IMR-90 (cell line): ENCODE results near the gene CHRNB1. TPM values are rescaled to one million over a fixed set of nuclear protein-coding genes. Genes with fewer than 3 reads are reported as not detected.
A peak's percentile ranks its signal among the peaks of the same experiment; 100 is the strongest.

Source experiments
- ATAC-seq: fragments of 200-7000 bp; cut with Tn5 transposase; 2 replicates; pipeline ENCODE4 v1.9.1; 2020; ENCODE audit warnings: low read depth, mild to moderate bottlenecking, moderate library complexity
- BruUV-seq: library from RNA; stranded (reverse); fragments of 400-500 nt; replicated peaks from 2 replicates; lab custom pipeline; 2021; lab: Mats Ljungman, UMichigan
- CTCF ChIA-PET: fragments of 300-600 bp; formaldehyde crosslinking; extraction: SDS; loops from one replicate; lab custom pipeline; 2021; ENCODE audit warnings: antibody characterized with exemption; lab: Yijun Ruan, JAX
- POLR2A ChIA-PET: fragments of 300-600 bp; sonication (Branson Sonifier 250); formaldehyde crosslinking; loops from one replicate; lab custom pipeline; 2022; ENCODE audit warnings: antibody characterized with exemption; ENCODE audit not compliant: unreplicated experiment; lab: Charles Lee
- DNase-seq: peaks from one replicate; pipeline ENCODE4 v3.0.0; 2013
- H2AFZ ChIP-seq: replicated peaks from 2 replicates; pipeline ENCODE3; 2013; ENCODE audit warnings: low read length, mild to moderate bottlenecking; ENCODE audit not compliant: poor library complexity
- H2AK5ac ChIP-seq: 2 replicates; pipeline ENCODE4 v1.6.1; 2013; ENCODE audit warnings: low read depth, low read length, inconsistent platforms
- H2AK9ac ChIP-seq: replicated peaks from 2 replicates; pipeline ENCODE3; 2013; ENCODE audit warnings: mild to moderate bottlenecking, low read depth, low read length, moderate library complexity; ENCODE audit not compliant: poor library complexity
- H2BK120ac ChIP-seq: 2 replicates; pipeline ENCODE4 v1.6.1; 2013; ENCODE audit warnings: low read depth, low read length, inconsistent platforms
- H2BK15ac ChIP-seq: 3 replicates; pipeline ENCODE4 v1.6.1; 2013; ENCODE audit warnings: low read depth, low read length, inconsistent platforms
- H2BK20ac ChIP-seq: 2 replicates; pipeline ENCODE4 v1.6.1; 2013; ENCODE audit warnings: low read depth, mild to moderate bottlenecking, inconsistent platforms, low read length, moderate library complexity
- H2BK5ac ChIP-seq: 2 replicates; pipeline ENCODE4 v1.6.1; 2013; ENCODE audit warnings: mild to moderate bottlenecking, low read depth, low read length, inconsistent platforms; ENCODE audit not compliant: poor library complexity, severe bottlenecking
- H3K14ac ChIP-seq: replicated peaks from 2 replicates; pipeline ENCODE4 v1.6.1; 2013; ENCODE audit warnings: low read depth, low read length, inconsistent platforms
- H3K18ac ChIP-seq: 2 replicates; pipeline ENCODE4 v1.6.1; 2013; ENCODE audit warnings: low read depth, low read length, control low read depth
- H3K23ac ChIP-seq: 2 replicates; pipeline ENCODE4 v1.6.1; 2013; ENCODE audit warnings: low read depth, low read length, inconsistent platforms
- H3K27ac ChIP-seq: 2 replicates; pipeline ENCODE4 v1.5.1; 2013; ENCODE audit warnings: mild to moderate bottlenecking, control low read depth, low read length; ENCODE audit not compliant: insufficient read depth
- H3K27me3 ChIP-seq: 2 replicates; pipeline ENCODE4 v1.6.1; 2013; ENCODE audit warnings: low read length; ENCODE audit not compliant: control insufficient read depth, insufficient read depth
- H3K36me3 ChIP-seq: 2 replicates; pipeline ENCODE4 v1.6.1; 2013; ENCODE audit warnings: low read length, mixed read lengths; ENCODE audit not compliant: control insufficient read depth, insufficient read depth
- H3K4ac ChIP-seq: 2 replicates; pipeline ENCODE4 v1.6.1; 2013; ENCODE audit warnings: low read depth, low read length, inconsistent platforms
- H3K4me1 ChIP-seq: 2 replicates; pipeline ENCODE4 v1.6.1; 2013; ENCODE audit warnings: low read length, mixed read lengths; ENCODE audit not compliant: control insufficient read depth, insufficient read depth
- H3K4me2 ChIP-seq: 2 replicates; pipeline ENCODE4 v1.6.1; 2013; ENCODE audit warnings: low read depth, mild to moderate bottlenecking, control low read depth, low read length, moderate library complexity
- H3K4me3 ChIP-seq: 2 replicates; pipeline ENCODE4 v1.5.1; 2013; ENCODE audit warnings: low read depth, mild to moderate bottlenecking, control low read depth, low read length, moderate library complexity; ENCODE audit not compliant: insufficient read depth
- H3K56ac ChIP-seq: 2 replicates; pipeline ENCODE4 v1.6.1; 2013; ENCODE audit warnings: low read length, inconsistent platforms; ENCODE audit not compliant: insufficient read depth; ENCODE audit errors: extremely low read depth
- H3K79me1 ChIP-seq, 2 experiments: 2 replicates each; pipeline ENCODE4 v1.6.1; 2013; ENCODE audit warnings: low read length in 2 of 2, inconsistent platforms in 1 of 2, low read depth in 1 of 2
- H3K9ac ChIP-seq: 2 replicates; pipeline ENCODE4 v1.6.1; 2013; ENCODE audit warnings: low read depth, low read length, control low read depth
- H3K9me1 ChIP-seq: 2 replicates; pipeline ENCODE4 v1.6.1; 2013; ENCODE audit warnings: low read length, inconsistent platforms; ENCODE audit not compliant: insufficient read depth
- H3K9me3 ChIP-seq: 2 replicates; pipeline ENCODE4 v1.6.1; 2013; ENCODE audit warnings: low read length; ENCODE audit not compliant: control insufficient read depth, insufficient read depth
- H4K20me1 ChIP-seq: 2 replicates; pipeline ENCODE4 v1.6.1; 2013; ENCODE audit warnings: low read length, inconsistent platforms; ENCODE audit not compliant: insufficient read depth
- H4K5ac ChIP-seq: 2 replicates; pipeline ENCODE4 v1.6.1; 2013; ENCODE audit warnings: mild to moderate bottlenecking, low read depth, low read length, control low read depth
- H4K8ac ChIP-seq, 2 experiments: 2 replicates each; pipeline ENCODE4 v1.6.1; 2013; ENCODE audit warnings: low read depth in 2 of 2, low read length in 2 of 2, control low read depth in 1 of 2, inconsistent platforms in 1 of 2
- H4K91ac ChIP-seq: 2 replicates; pipeline ENCODE4 v1.6.1; 2013; ENCODE audit warnings: low read depth, low read length, inconsistent platforms; ENCODE audit not compliant: insufficient read depth
- BHLHE40 ChIP-seq: fragments of 150-350 bp; IDR thresholded peaks from 2 replicates; pipeline ENCODE4 v1.6.1; 2016; ENCODE audit warnings: mild to moderate bottlenecking, low read depth, low read length
- CEBPB ChIP-seq: IDR thresholded peaks from 2 replicates; pipeline ENCODE4 v1.6.1; 2012; ENCODE audit warnings: low read depth, low read length, improper control_type of control experiment
- CHD1 ChIP-seq: IDR thresholded peaks from 2 replicates; pipeline ENCODE4 v1.6.1; 2012; ENCODE audit warnings: low read depth, low read length, improper control_type of control experiment
- FOS ChIP-seq: fragments of 150-350 bp; IDR thresholded peaks from 2 replicates; pipeline ENCODE4 v1.6.1; 2016; ENCODE audit warnings: low read depth, low read length
- MAFK ChIP-seq: IDR thresholded peaks from 2 replicates; pipeline ENCODE4 v1.6.1; 2012; ENCODE audit warnings: low read depth, low read length, improper control_type of control experiment
- MAZ ChIP-seq: IDR thresholded peaks from 2 replicates; pipeline ENCODE4 v1.6.1; 2012; ENCODE audit warnings: low read depth, mild to moderate bottlenecking, low read length, improper control_type of control experiment, moderate library complexity, borderline replicate concordance
- MXI1 ChIP-seq: IDR thresholded peaks from 2 replicates; pipeline ENCODE4 v1.6.1; 2012; ENCODE audit warnings: low read depth, mild to moderate bottlenecking, low read length, moderate library complexity, borderline replicate concordance
- NFE2L2 ChIP-seq: fragments of 150-350 bp; IDR thresholded peaks from 2 replicates; pipeline ENCODE4 v1.6.1; 2016; ENCODE audit warnings: low read depth, mild to moderate bottlenecking, low read length
- POLR2A ChIP-seq: IDR thresholded peaks from 2 replicates; pipeline ENCODE4 v1.6.1; 2012; ENCODE audit warnings: mild to moderate bottlenecking, low read depth, low read length
- RAD21 ChIP-seq: IDR thresholded peaks from 2 replicates; pipeline ENCODE4 v1.6.1; 2012; ENCODE audit warnings: low read length, improper control_type of control experiment
- RCOR1 ChIP-seq: IDR thresholded peaks from 2 replicates; pipeline ENCODE4 v1.6.1; 2012; ENCODE audit warnings: mild to moderate bottlenecking, low read length, improper control_type of control experiment; ENCODE audit not compliant: insufficient replicate concordance
- RFX5 ChIP-seq: IDR thresholded peaks from 2 replicates; pipeline ENCODE4 v1.8.0; 2012; ENCODE audit warnings: low read depth, mild to moderate bottlenecking, low read length, moderate library complexity
- SMC3 ChIP-seq: fragments of 150-350 bp; IDR thresholded peaks from 2 replicates; pipeline ENCODE4 v1.6.1; 2016; ENCODE audit warnings: low read depth, mild to moderate bottlenecking, antibody characterized with exemption, low read length, moderate library complexity
- WGBS, 2 experiments: methylation state at CpG; one replicate each; pipeline versions ENCODE4 v1.1.5 to v1.1.7; 2013; ENCODE audit warnings: missing lambda C conversion rate in 2 of 2; ENCODE audit not compliant: insufficient read length in 1 of 2; ENCODE audit errors: extremely low coverage in 2 of 2; 5-methylcytosine and 5-hydroxymethylcytosine counted together
- dilution Hi-C: fragments of 300-500 bp; cut with HindIII; formaldehyde crosslinking; loops from one replicate; pipeline ENCODE4 v1.14.3; 2018; ENCODE audit warnings: low sequenced_read_pairs; ENCODE audit not compliant: unreplicated experiment
- in situ Hi-C: fragments of 300-500 bp; cut with MboI; formaldehyde crosslinking; loops from 3 replicates; pipeline ENCODE4 v1.14.3; 2019; ENCODE audit warnings: low sequenced_read_pairs, inconsistent platforms, mixed read lengths
- intact Hi-C: fragments of 100-400 bp; cut with micrococcal nuclease; formaldehyde crosslinking; loops from 2 replicates; pipeline ENCODE4 v1.10.0; 2022
- polyA plus RNA-seq, 3 experiments: library from polyadenylated mRNA; depleted of rRNA; stranded (reverse); fragments of >200 nt; gene quantifications; 2 replicates each; pipeline ENCODE4 v1.2.3, GENCODE V29; 2012; ENCODE audit warnings: low replicate concordance in 1 of 3
- total RNA-seq: library from RNA; depleted of rRNA; stranded (reverse); fragments of >200 nt; gene quantifications from 2 replicates; pipeline ENCODE4 v1.2.3, GENCODE V29; 2012
- TF ChIP-seq, protein P1 (sequence below): conservative IDR thresholded peaks from 2 replicates; pipeline ENCODE4 v1.5.1; 2012; ENCODE audit warnings: mild to moderate bottlenecking, low read depth, low read length, improper control_type of control experiment
- TF ChIP-seq, protein P2 (sequence below): fragments of 150-350 bp; IDR thresholded peaks from 2 replicates; pipeline ENCODE4 v1.6.1; 2016; ENCODE audit warnings: low read depth, mild to moderate bottlenecking, low read length, moderate library complexity, borderline replicate concordance

Gene CHRNB1
- total and polyA plus RNA-seq, 2 of the 4 experiments (the other 2 are of a cell fraction), result 4.3 to 6.0 TPM

DNA sequence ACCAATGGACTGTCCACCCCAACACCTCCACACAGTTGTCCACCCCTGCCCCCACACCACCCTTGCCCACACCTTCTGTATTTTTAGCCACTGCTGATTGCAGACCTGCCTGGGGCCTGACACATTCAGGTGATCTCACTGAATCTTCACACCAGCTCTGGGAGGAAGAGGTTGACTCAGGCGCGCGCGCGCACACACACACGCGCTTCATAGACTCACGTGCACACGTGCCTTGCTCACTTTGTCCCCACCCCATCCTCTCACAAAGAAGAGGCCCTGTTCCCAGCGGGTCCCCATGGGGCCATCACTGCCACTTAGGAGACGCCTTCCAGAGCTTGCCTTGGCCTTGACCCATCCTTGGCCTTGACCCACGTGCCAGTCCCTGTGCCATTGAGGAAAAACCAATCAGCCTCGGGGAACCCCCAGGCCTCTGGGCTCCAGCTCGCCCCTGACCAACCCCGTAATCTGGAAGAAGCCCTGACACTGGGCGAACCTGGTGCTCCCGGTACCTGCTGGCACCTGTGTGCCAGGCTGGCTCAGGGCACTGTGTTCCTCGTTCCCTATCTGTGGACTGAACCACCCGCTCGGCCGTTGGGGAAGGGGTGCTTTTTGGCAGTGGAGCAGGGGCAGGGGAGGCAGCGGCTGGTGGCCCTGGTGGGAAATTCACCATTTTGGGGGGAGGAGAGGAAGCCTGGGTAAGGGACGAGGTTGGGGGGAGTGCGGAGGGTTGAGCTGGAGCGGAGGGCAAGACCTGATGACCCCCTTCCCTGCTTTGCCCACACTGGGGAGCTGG, 34.0 kb upstream of the CHRNB1 start:
- dilution Hi-C loops, result no loop called here
- no peaks in the 10 kb centered on the region for H3K9me3 ChIP-seq
- no peak overlapping the region for H3K4ac ChIP-seq
- no peaks in the 10 kb centered on the region for H3K27me3 ChIP-seq
- ChIA-PET POLR2A (no interaction called here), CTCF (no interaction called here)
- no TSS peak for BruUV-seq
- H3K9ac ChIP-seq, result no peak overlapping the region
- no peak overlapping the region for H2BK15ac ChIP-seq
- H3K23ac ChIP-seq, result no peak overlapping the region
- H4K8ac ChIP-seq, result no peak overlapping the region
- H2AK5ac ChIP-seq, result no peak overlapping the region
- no peak overlapping the region for H4K5ac ChIP-seq
- H3K4me2 ChIP-seq, result no peak overlapping the region
- H2AFZ ChIP-seq, result peak overlapping the region; percentile 21
- H2BK120ac ChIP-seq, result no peak overlapping the region
- no peak overlapping the region for H3K14ac ChIP-seq
- peak overlapping the region; percentile 24 for H2AK9ac ChIP-seq
- intact Hi-C loops, result no loop called here
- H3K56ac ChIP-seq, result no peak overlapping the region
- no peak overlapping the region for H3K18ac ChIP-seq
- peaks cover 8% of the 10 kb centered on the region for H3K4me1 ChIP-seq
- H3K4me3 ChIP-seq, result no peak overlapping the region
- WGBS, 2 experiments, result 92% methylated on average over 18 of the region's 25 CpGs; no CpG with 5 or more reads in 1 of the 2 experiments
- DNase-seq (no peak), ATAC-seq (no peak)
- no peak overlapping the region for H2BK5ac ChIP-seq
- H3K36me3 ChIP-seq, result peaks cover 40% of the 10 kb centered on the region
- H4K20me1 ChIP-seq, result peaks cover 11% of the 10 kb centered on the region
- peaks cover 0 to 23% of the 10 kb centered on the region in 2 experiments; a peak in 3 of 4 replicates for H3K79me1 ChIP-seq
- no peak overlapping the region for H2BK20ac ChIP-seq
- H3K27ac ChIP-seq, result no peak overlapping the region
- peaks cover 7% of the 10 kb centered on the region; the same call in 1 of the 2 replicates for H3K9me1 ChIP-seq
- no peak overlapping the region for H4K91ac ChIP-seq
- in situ Hi-C loops, result no loop called here
- TF ChIP-seq SMC3 (no peak), NFE2L2 (no peak), BHLHE40 (no peak), FOS (no peak), MAZ (no peak), RCOR1 (no peak), CEBPB (no peak), RAD21 (no peak), CHD1 (no peak), MXI1 (no peak), RFX5 (no peak), POLR2A (no peak), MAFK (no peak)
- TF ChIP-seq, protein P1, sequence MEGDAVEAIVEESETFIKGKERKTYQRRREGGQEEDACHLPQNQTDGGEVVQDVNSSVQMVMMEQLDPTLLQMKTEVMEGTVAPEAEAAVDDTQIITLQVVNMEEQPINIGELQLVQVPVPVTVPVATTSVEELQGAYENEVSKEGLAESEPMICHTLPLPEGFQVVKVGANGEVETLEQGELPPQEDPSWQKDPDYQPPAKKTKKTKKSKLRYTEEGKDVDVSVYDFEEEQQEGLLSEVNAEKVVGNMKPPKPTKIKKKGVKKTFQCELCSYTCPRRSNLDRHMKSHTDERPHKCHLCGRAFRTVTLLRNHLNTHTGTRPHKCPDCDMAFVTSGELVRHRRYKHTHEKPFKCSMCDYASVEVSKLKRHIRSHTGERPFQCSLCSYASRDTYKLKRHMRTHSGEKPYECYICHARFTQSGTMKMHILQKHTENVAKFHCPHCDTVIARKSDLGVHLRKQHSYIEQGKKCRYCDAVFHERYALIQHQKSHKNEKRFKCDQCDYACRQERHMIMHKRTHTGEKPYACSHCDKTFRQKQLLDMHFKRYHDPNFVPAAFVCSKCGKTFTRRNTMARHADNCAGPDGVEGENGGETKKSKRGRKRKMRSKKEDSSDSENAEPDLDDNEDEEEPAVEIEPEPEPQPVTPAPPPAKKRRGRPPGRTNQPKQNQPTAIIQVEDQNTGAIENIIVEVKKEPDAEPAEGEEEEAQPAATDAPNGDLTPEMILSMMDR, result no peak
- TF ChIP-seq, protein P2, sequence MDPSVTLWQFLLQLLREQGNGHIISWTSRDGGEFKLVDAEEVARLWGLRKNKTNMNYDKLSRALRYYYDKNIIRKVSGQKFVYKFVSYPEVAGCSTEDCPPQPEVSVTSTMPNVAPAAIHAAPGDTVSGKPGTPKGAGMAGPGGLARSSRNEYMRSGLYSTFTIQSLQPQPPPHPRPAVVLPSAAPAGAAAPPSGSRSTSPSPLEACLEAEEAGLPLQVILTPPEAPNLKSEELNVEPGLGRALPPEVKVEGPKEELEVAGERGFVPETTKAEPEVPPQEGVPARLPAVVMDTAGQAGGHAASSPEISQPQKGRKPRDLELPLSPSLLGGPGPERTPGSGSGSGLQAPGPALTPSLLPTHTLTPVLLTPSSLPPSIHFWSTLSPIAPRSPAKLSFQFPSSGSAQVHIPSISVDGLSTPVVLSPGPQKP, result no peak
